ENCODE data around the gene NRL. TPM values are rescaled to one million over a fixed set of nuclear protein-coding genes. Genes with fewer than 3 reads are reported as not detected.

NRL gene
- total RNA-seq, 3 donors from 2014 or later (not counting 1 experiment from before 2014, with no cell fraction given) = 0.78 to 3.3 (median 2.8) TPM

DNA sequence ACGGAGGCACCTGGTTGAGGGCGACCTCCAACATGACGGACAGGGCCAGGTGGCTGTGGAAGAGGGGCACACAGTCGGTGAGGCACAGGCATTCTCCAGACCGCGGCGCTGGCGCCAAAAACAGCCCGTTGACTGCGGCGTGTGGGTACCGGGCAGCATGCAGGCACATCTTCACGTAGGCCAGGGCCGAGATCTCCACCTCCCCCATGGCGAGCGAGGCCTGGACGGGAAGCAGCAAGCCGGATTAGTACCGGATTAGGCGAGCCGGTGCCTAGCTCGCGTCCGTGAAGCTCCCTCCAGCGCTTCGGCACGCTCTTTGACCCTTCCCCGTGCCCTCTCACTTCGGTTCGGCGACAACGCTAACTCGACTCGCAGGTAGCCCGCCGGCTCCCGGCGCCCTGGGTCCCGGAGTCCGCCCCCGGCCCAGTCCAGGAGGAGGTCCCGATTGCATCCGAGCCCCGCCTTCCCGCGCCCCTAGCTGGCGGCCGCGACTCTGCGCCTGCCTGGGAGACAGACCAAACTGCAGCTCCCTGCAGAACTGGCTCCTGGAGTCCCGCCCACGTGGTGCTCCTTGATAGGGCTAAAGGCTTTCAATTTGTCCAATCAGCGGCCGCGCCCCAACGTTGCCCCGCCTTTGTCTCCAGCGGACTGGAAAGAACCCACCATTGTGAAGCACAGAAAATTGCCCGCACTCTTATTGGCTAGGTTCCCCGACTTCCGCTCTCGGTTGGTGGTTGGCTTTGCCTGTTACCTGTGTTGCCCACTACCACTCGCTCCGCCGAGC, 26.5 kb upstream of the NRL start, which contains the start of gene EMC9:
Gene EMC9 (minus strand): TSS at position 495 of the 784 bp plus-strand sequence. CDS start 287 bp downstream, at position 208.
- ATAC-seq (peak; percentile 89 to 97 (median 91)), DNase-seq (peak; percentile 98 to 99)
- Mint-ChIP-seq H3K27me3 (ENCODE audit: low read depth in 2 of 2) (no peaks in the 10 kb centered on the region), H3K4me1 (peaks cover 54 to 73% of the 10 kb centered on the region in 2 donors), H3K4me3 (peak within 1 kb of the TSS; percentile 73), H3K36me3 (peaks cover 7% of the 10 kb centered on the region), H3K9me3 (no peaks in the 10 kb centered on the region), H3K27ac (peak within 1 kb of the TSS; percentile 86 to 93)
- Histone ChIP-seq H3K4me3 (ENCODE audit: low read length) (peak within 1 kb of the TSS; percentile 59), H3K27me3 (ENCODE audit: control insufficient read depth, insufficient read depth, low read length) (no peaks in the 10 kb centered on the region), H3K4me1 (ENCODE audit: control insufficient read depth, insufficient read depth, low read length) (peaks cover 55% of the 10 kb centered on the region), H3K36me3 (ENCODE audit: control insufficient read depth, insufficient read depth, low read length) (peaks cover 43% of the 10 kb centered on the region), H3K27ac (ENCODE audit: low read length) (peak within 1 kb of the TSS; percentile 75), H3K9me3 (ENCODE audit: control insufficient read depth, insufficient read depth, low read length) (no peaks in the 10 kb centered on the region)
- TF ChIP-seq, protein P1, sequence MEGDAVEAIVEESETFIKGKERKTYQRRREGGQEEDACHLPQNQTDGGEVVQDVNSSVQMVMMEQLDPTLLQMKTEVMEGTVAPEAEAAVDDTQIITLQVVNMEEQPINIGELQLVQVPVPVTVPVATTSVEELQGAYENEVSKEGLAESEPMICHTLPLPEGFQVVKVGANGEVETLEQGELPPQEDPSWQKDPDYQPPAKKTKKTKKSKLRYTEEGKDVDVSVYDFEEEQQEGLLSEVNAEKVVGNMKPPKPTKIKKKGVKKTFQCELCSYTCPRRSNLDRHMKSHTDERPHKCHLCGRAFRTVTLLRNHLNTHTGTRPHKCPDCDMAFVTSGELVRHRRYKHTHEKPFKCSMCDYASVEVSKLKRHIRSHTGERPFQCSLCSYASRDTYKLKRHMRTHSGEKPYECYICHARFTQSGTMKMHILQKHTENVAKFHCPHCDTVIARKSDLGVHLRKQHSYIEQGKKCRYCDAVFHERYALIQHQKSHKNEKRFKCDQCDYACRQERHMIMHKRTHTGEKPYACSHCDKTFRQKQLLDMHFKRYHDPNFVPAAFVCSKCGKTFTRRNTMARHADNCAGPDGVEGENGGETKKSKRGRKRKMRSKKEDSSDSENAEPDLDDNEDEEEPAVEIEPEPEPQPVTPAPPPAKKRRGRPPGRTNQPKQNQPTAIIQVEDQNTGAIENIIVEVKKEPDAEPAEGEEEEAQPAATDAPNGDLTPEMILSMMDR (IDR thresholded peaks at IDR 0.05) = peak; percentile 20
- under 1% methylated on average over 65 of the region's 65 CpGs for WGBS (ENCODE audit: insufficient coverage)
- intact Hi-C loops (cut with micrococcal nuclease) = loop anchor here (1.0 kb wide), 1 partner anchor 27 kb away; the partner anchor contains the start of genes DCAF11 and NRL

DNA sequence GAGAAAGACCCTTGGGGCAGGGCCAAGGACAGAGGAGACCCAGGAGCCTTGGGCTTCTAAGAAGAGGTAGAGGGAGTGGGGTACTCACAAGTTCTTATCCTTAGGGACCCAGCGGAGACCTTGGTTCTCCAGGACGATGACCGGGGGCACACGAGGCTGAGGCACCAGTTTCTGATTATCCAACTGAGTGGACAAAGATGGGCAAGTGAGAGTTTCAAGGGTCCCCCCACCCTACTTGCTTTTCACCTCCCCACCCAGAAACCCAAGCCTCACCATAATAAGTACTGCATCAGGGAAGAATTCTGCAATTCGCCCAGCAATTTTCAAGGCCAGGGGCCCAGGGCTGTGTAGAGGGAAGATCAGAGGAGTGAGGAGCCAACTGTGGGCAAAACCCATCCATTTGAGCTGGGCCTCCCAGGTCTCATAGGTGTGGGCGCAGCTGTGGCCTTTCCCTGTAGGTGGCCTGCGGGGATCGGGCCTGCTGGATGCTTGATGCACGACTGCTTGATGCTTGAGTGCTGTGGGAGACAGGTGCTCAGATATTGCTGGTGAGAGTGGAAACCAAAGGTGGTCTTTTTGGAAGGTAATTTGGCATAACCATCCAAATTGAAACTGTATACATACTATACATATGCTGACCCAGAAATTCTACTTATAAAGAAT, 24.7 kb upstream of the NRL start:
- ATAC-seq = no peak
- peaks cover 5% of the 10 kb centered on the region for H3K36me3 Mint-ChIP-seq

DNA sequence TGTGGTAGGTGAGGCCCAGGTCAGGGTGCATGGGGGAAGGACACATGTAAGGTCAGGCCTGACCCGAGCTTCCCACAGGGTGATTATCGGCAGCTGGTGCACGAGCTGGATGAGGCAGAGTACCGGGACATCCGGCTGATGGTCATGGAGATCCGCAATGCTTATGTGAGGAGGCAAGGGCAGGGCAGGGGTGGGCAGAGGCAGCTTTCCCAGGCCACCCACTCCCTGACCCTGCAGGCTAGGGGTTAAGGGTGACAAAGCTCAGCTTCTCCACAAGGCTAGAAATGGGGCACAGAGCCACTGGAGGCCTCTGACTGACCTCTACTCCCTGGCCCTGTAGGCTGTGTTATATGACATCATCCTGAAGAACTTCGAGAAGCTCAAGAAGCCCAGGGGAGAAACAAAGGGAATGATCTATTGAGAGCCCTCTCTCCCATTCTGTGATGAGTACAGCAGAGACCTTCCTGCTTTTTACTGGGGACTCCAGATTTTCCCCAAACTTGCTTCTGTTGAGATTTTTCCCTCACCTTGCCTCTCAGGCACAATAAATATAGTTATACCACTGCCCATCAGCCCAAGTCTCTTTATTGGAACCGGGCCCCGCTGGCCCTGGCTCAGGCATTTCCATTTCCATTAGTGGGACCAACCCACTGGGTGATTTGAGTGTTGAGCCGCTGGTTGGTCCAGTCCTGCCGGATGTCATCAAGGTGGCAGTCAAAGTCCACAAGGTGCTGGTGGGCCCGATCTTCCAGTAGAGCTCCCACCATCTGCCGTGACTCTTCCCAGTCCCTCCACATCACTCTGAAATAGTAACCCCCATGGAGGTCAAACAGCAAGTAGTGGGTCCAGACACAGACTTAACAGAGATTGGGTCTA, 23.9 kb upstream of the NRL start:
- Histone ChIP-seq H3K4me1 (ENCODE audit: control insufficient read depth, insufficient read depth, low read length) (peaks cover 46% of the 10 kb centered on the region), H3K27ac (ENCODE audit: low read length) (no peak overlapping the region), H3K36me3 (ENCODE audit: control insufficient read depth, insufficient read depth, low read length) (peaks cover 32% of the 10 kb centered on the region), H3K4me3 (ENCODE audit: low read length) (no peak overlapping the region), H3K27me3 (ENCODE audit: control insufficient read depth, insufficient read depth, low read length) (no peaks in the 10 kb centered on the region), H3K9me3 (ENCODE audit: control insufficient read depth, insufficient read depth, low read length) (no peaks in the 10 kb centered on the region)
- Mint-ChIP-seq H3K4me3 (peak overlapping the region; percentile 63), H3K9me3 (no peaks in the 10 kb centered on the region), H3K4me1 (peaks cover 42 to 57% of the 10 kb centered on the region in 2 donors), H3K27me3 (ENCODE audit: low read depth in 2 of 2) (no peaks in the 10 kb centered on the region), H3K36me3 (no peaks in the 10 kb centered on the region), H3K27ac (peak overlapping the region; percentile 70 to 71)
- DNase-seq (no peak), ATAC-seq (no peak)
- intact Hi-C loops (cut with micrococcal nuclease) = loop anchor here (10.0 kb wide), 1 partner anchor 1214 kb away; the partner anchor contains the start of gene PRMT5
- 95% methylated on average over 13 of the region's 13 CpGs for WGBS (ENCODE audit: insufficient coverage)
- TF ChIP-seq, protein P1 (IDR thresholded peaks at IDR 0.05) = no peak

More for the DNA sequence above, 24.7 kb upstream of the NRL start:
- no peaks in the 10 kb centered on the region for H3K27me3 Mint-ChIP-seq (ENCODE audit: low read depth in 2 of 2)
- H3K4me3 Mint-ChIP-seq = peak overlapping the region; percentile 63
- DNase-seq = peak in 1 of 2 donors; percentile 42
- H3K4me3 ChIP-seq (ENCODE audit: low read length) = no peak overlapping the region
- intact Hi-C loops (cut with micrococcal nuclease) = loop anchor here (10.0 kb wide), 1 partner anchor 1215 kb away; the partner anchor contains the start of gene PRMT5
- no peak overlapping the region for H3K27ac ChIP-seq (ENCODE audit: low read length)
- peaks cover 47 to 63% of the 10 kb centered on the region in 2 donors for H3K4me1 Mint-ChIP-seq
- TF ChIP-seq, protein P1 (IDR thresholded peaks at IDR 0.05) = no peak
- no peaks in the 10 kb centered on the region for H3K27me3 ChIP-seq (ENCODE audit: control insufficient read depth, insufficient read depth, low read length)
- H3K36me3 ChIP-seq (ENCODE audit: control insufficient read depth, insufficient read depth, low read length) = peaks cover 40% of the 10 kb centered on the region
- peaks cover 46% of the 10 kb centered on the region for H3K4me1 ChIP-seq (ENCODE audit: control insufficient read depth, insufficient read depth, low read length)
- no peaks in the 10 kb centered on the region for H3K9me3 ChIP-seq (ENCODE audit: control insufficient read depth, insufficient read depth, low read length)
- peak overlapping the region; percentile 70 to 71 for H3K27ac Mint-ChIP-seq
- 91% methylated on average over 9 of the region's 9 CpGs for WGBS (ENCODE audit: insufficient coverage)
- no peaks in the 10 kb centered on the region for H3K9me3 Mint-ChIP-seq

Data from natural killer cell (primary cell).